NOMO-1 (cell line): ENCODE measurements around the gene RASGRP2.

Experiments used
- DNase-seq, 2 experiments: peaks; one replicate each; lab custom pipeline; 2025; ENCODE audit not compliant: unreplicated experiment in 2 of 2; lab: John Stamatoyannopoulos, UW

RASGRP2 gene

GRCh38 chr11:64772303-64773018 lies 28.5 kb upstream of the RASGRP2 start:
- DNase-seq = peak; percentile 20 to 65

GRCh38 chr11:64771861-64772260 lies 27.9 kb upstream of the RASGRP2 start:
- DNase-seq = peak; percentile 77 to 83

GRCh38 chr11:64770120-64770519 lies 26.2 kb upstream of the RASGRP2 start:
- DNase-seq = no peak

- no peak for DNase-seq
Observed at GRCh38 chr11:64769283-64769682, 25.3 kb upstream of the RASGRP2 start.

- DNase-seq = no peak
Observed at GRCh38 chr11:64768300-64768694, 24.4 kb upstream of the RASGRP2 start.

- DNase-seq = peak; percentile 36 to 58
Observed at GRCh38 chr11:64767344-64768299, 23.7 kb upstream of the RASGRP2 start.

- DNase-seq = no peak
Observed at GRCh38 chr11:64766881-64767280, 22.9 kb upstream of the RASGRP2 start.

- no peak for DNase-seq
Observed at GRCh38 chr11:64765851-64766665, 22.1 kb upstream of the RASGRP2 start.

- DNase-seq = no peak
Observed at GRCh38 chr11:64765291-64765850, 21.4 kb upstream of the RASGRP2 start.

GRCh38 chr11:64764753-64765152 lies 20.8 kb upstream of the RASGRP2 start:
- DNase-seq = no peak

- DNase-seq = no peak
Observed at GRCh38 chr11:64764040-64764611, 20.2 kb upstream of the RASGRP2 start.

GRCh38 chr11:64763526-64764039 lies 19.6 kb upstream of the RASGRP2 start:
- no peak for DNase-seq

- no peak for DNase-seq
Observed at GRCh38 chr11:64762674-64763525, 19.0 kb upstream of the RASGRP2 start.

- no peak for DNase-seq
Observed at GRCh38 chr11:64762277-64762673, 18.3 kb upstream of the RASGRP2 start.

GRCh38 chr11:64760759-64761420 lies 16.9 kb upstream of the RASGRP2 start:
- DNase-seq = no peak

- DNase-seq = no peak
Observed at GRCh38 chr11:64759722-64760719, 16.1 kb upstream of the RASGRP2 start, which contains the start of gene PYGM. TSS of gene PYGM (minus strand) at chr11:64759974. CDS start at chr11:64759898, 76 bp downstream.

GRCh38 chr11:64759131-64759721 lies 15.3 kb upstream of the RASGRP2 start:
- no peak for DNase-seq
